ENCODE results near the gene EEF2K. TPM values are rescaled to one million over a fixed set of nuclear protein-coding genes. Genes with fewer than 3 reads are reported as not detected.
A peak's percentile ranks its signal among the peaks of the same experiment; 100 is the strongest.
"Not testable (repeated sequence)": the region's sequence is repeated elsewhere in the genome, so short reads cannot be mapped to it uniquely, and the experiment has no call there.

EEF2K gene
- 6.4 TPM for polyA plus RNA-seq (2013, experiment 1 of 2)
- polyA plus RNA-seq (2013, experiment 2 of 2): 7.0 TPM

DNA sequence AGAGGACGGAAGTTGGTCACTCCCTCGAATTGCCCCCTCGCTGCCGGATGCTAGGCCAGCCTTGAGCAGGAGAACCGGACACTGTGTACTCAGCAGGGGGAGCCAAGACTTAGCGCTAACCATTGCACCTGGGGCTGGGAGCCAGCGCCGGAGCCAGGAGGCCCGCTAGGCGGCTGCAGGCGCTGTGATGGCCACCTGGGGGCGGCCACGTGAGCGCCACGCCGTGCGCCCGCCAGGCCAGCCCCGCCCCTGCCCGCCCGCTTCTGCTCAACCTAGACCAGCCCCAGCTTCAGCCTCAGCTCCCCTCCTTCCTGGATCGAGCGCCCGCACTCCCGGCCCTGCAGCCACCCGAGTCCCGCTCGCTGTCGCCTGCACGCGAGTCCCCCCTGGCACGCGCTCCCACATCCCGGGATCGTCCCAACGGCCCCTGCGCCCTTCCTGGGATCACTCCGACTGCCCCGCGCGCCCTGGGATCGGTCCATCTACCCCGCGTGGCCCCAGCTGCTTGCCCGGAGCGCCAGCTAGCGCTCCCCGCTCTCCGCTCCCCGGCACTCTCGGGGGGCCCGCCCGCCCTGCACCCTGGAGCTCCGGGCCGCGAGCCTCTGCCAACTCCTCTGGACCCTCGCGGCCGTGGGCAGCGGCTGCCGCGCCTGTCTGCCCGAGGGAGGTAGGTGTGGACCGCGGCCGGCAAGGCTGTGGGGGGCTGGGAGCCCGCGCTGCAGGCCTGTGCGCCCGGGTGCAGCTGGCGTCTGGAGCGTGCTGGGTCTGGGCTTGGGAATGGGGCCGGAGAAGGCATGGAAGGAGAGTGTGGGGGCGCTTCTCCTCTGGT, at the start of gene EEF2K:
TSS of gene EEF2K (plus strand) at position 266 of the 829 bp plus-strand sequence. CDS start 19,452 bp downstream, outside the sequence.
- Histone ChIP-seq H3K4me1 (ENCODE audit: insufficient read depth, low read length) (no peaks in the 10 kb centered on the region), H3K9ac (ENCODE audit: low read depth, low read length) (peak within 1 kb of the TSS; percentile 81), H3K27ac (ENCODE audit: low read depth, low read length) (peak within 1 kb of the TSS; percentile 34; the same call in 1 of the 2 replicates), H3K36me3 (ENCODE audit: insufficient read depth, low read length) (no peaks in the 10 kb centered on the region), H3K4me3 (ENCODE audit: low read length) (peak within 1 kb of the TSS; percentile 97), H3K9me3 (ENCODE audit: insufficient read depth, low read depth, low read length) (no peaks in the 10 kb centered on the region), H3K27me3 (ENCODE audit: insufficient read depth, low read length) (no peaks in the 10 kb centered on the region)
- under 1% methylated on average over 74 of the region's 74 CpGs for WGBS

DNA sequence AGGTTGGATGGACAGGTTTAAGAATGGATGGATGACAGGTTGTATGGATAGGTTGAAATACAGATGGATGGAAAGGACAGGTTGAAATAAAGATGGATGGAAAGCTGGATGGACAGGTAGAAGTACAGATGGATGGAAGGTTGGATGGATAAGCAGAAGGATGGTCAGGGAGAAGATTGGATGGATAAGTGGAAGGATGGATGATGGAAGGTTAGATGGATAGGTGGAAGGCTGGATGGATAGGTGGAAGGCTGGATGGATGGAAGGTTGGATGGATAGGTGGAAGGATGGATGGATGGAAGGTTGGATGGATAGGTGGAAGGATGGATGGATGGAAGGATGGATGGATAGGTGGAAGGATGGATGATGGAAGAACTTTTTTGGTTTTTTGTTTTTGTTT, 44.7 kb upstream of the EEF2K start:
- Histone ChIP-seq H3K4me1 (ENCODE audit: insufficient read depth, low read length) (no peaks in the 10 kb centered on the region), H3K27me3 (ENCODE audit: insufficient read depth, low read length) (peaks cover 41% of the 10 kb centered on the region), H3K27ac (ENCODE audit: low read depth, low read length) (no peak overlapping the region), H3K4me3 (ENCODE audit: low read length) (no peak overlapping the region), H3K9ac (ENCODE audit: low read depth, low read length) (no peak overlapping the region), H3K36me3 (ENCODE audit: insufficient read depth, low read length) (no peaks in the 10 kb centered on the region), H3K9me3 (ENCODE audit: insufficient read depth, low read depth, low read length) (no peaks in the 10 kb centered on the region)

DNA sequence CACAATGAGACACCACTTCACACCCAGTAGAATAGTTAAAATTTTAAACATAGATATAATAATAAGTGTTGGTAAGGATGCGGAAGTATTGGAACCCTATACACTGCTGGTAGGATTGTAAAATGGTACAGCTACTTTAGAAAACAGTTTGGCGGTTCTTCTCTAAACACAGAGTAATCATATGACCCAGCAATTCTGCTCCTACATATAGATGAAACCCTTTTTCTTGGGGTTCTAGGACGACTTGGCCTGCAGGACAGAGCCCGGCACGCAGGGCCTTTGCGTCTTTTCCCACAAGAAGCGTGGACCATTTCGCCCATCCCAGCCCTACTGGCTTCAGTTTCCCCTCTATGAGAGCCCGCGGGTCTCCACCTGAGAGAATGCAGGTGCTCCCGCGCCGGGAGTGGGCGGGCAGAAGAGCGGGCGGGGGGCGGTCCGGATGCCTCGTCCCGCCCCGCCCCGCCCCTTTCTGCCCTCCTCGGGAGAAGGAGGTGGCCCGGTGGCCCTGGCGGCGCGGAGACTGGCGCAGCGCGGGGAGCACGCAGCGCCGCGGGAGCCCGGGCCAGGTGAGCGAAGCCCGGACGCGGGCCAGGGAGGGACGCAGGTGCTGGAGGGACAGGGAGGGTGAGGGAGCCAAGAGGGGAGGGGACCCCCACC, 44.0 kb upstream of the EEF2K start, which contains the start of gene SDR42E2:
TSS of gene SDR42E2 (plus strand) at position 508 of the 657 bp plus-strand sequence. CDS start 3,077 bp downstream, outside the sequence.
- WGBS: 3% methylated on average over 39 of the region's 40 CpGs
- peak within 1 kb of the TSS; percentile 56 for H3K4me3 ChIP-seq (ENCODE audit: low read length)
- H3K9me3 ChIP-seq (ENCODE audit: insufficient read depth, low read depth, low read length): no peaks in the 10 kb centered on the region
- peaks cover 41% of the 10 kb centered on the region for H3K27me3 ChIP-seq (ENCODE audit: insufficient read depth, low read length)
- no peak within 1 kb of the TSS for H3K27ac ChIP-seq (ENCODE audit: low read depth, low read length)
- H3K4me1 ChIP-seq (ENCODE audit: insufficient read depth, low read length): no peaks in the 10 kb centered on the region
- peak within 1 kb of the TSS; percentile 15; the same call in 1 of the 2 replicates for H3K9ac ChIP-seq (ENCODE audit: low read depth, low read length)
- no peaks in the 10 kb centered on the region for H3K36me3 ChIP-seq (ENCODE audit: insufficient read depth, low read length)

DNA sequence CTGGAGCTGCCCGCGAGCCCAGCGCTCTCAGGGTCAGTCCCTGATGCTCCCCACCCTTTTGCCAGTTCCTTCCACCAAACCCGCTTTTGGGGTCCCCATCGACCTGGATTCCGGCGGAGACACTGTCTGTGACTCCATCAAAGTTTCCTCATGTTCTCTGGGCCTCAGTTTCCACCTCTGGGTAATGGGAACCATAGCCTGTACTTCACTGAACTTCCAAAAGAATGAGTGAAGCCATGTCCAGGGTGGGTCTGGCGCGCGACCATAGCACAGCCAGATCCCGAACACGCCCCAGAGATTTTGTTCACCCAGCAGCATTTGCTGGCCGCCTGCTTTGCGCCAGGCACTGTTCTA, 43.4 kb upstream of the EEF2K start:
- Histone ChIP-seq H3K36me3 (ENCODE audit: insufficient read depth, low read length) (no peaks in the 10 kb centered on the region), H3K4me3 (ENCODE audit: low read length) (peak overlapping the region; percentile 56), H3K9me3 (ENCODE audit: insufficient read depth, low read depth, low read length) (no peaks in the 10 kb centered on the region), H3K4me1 (ENCODE audit: insufficient read depth, low read length) (no peaks in the 10 kb centered on the region), H3K27me3 (ENCODE audit: insufficient read depth, low read length) (peaks cover 41% of the 10 kb centered on the region), H3K27ac (ENCODE audit: low read depth, low read length) (no peak overlapping the region), H3K9ac (ENCODE audit: low read depth, low read length) (peak overlapping the region; percentile 15; the same call in 1 of the 2 replicates)
- 36% methylated on average over 14 of the region's 14 CpGs for WGBS

DNA sequence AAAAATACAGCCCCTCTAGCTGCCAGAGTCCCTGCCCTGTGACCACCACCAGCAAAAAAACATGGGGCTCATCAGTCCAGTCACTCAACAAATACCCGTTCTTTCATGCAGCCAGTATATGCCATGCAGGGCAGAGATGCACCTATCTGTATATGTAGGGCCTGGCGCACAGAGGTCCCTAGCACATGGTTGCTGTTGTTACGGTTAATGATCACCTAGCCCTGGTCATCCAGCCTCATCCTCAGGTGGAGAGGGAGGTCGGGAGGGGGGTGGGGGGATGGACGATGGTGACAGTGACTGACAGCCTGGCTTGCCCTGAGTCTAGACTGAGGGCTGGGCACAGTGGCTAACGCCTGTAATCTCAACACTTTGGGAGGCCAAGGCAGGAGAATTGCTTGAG, 42.3 kb upstream of the EEF2K start:
- no peaks in the 10 kb centered on the region for H3K4me1 ChIP-seq (ENCODE audit: insufficient read depth, low read length)
- 87% methylated on average over 6 of the region's 6 CpGs for WGBS
- no peak overlapping the region for H3K4me3 ChIP-seq (ENCODE audit: low read length)
- no peaks in the 10 kb centered on the region for H3K9me3 ChIP-seq (ENCODE audit: insufficient read depth, low read depth, low read length)
- H3K9ac ChIP-seq (ENCODE audit: low read depth, low read length): no peak overlapping the region
- no peak overlapping the region for H3K27ac ChIP-seq (ENCODE audit: low read depth, low read length)
- H3K36me3 ChIP-seq (ENCODE audit: insufficient read depth, low read length): no peaks in the 10 kb centered on the region
- H3K27me3 ChIP-seq (ENCODE audit: insufficient read depth, low read length): peaks cover 41% of the 10 kb centered on the region

DNA sequence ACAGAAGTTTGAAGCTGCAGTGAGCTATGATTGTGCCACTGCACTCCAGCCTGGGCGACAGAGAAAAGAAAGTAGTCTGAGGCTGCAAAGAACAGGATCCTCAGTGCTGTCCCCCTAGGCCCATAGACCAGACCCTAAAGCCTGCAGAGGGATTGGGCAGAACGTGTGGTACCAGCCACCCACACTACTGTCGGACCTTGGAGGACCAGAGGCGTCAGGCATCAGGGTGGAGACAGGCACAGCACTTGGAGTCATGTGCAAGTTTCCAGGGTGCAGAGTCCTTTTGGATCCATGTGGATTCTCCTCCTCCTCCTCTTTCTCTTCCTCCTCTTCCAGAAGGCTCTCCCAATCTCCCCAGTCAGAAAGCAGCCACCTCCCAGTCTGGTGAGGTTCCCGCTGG, 41.6 kb upstream of the EEF2K start:
- Histone ChIP-seq H3K4me3 (ENCODE audit: low read length) (no peak overlapping the region), H3K9me3 (ENCODE audit: insufficient read depth, low read depth, low read length) (no peaks in the 10 kb centered on the region), H3K9ac (ENCODE audit: low read depth, low read length) (no peak overlapping the region), H3K27me3 (ENCODE audit: insufficient read depth, low read length) (peaks cover 40% of the 10 kb centered on the region), H3K4me1 (ENCODE audit: insufficient read depth, low read length) (no peaks in the 10 kb centered on the region), H3K27ac (ENCODE audit: low read depth, low read length) (no peak overlapping the region), H3K36me3 (ENCODE audit: insufficient read depth, low read length) (no peaks in the 10 kb centered on the region)
- WGBS: 92% methylated on average over 5 of the region's 5 CpGs

DNA sequence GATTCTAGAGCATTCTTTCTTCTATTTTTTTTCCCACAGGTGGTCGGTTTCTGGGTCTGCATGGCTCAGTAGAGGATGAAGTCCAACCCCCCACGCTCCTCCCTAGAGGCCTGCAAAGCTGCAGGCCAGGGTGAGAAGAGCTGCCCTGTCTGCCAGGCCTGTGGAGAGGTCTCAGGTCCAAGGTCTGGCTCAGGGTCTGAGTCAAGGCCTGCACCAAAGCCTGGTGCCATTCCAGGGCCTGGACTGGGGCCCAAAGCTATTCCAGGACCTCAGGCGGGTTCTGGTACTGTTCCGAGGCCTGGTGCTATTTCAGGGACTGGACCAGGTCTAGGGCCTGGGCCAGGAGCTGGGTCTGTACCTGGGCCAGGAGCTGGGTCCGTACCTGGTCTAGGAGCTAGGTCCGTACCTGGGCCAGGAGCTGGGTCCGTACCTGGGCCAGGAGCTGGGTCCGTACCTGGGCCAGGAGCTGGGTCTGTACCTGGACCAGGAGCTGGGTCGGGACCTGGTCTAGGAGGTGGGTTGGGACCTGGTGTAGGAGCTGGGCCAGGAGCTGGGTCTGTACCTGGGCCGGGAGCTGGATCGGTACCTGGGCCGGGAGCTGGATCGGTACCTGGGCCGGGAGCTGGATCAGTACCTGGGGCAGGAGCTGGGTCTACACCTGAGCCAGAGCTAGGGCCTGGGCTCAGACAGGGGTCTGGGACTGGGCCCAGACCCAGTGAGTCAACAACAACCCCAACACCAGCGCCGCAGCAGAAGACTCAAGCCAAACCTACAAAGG, 40.4 kb upstream of the EEF2K start:
- WGBS: 96% methylated on average over 16 of the region's 16 CpGs

DNA sequence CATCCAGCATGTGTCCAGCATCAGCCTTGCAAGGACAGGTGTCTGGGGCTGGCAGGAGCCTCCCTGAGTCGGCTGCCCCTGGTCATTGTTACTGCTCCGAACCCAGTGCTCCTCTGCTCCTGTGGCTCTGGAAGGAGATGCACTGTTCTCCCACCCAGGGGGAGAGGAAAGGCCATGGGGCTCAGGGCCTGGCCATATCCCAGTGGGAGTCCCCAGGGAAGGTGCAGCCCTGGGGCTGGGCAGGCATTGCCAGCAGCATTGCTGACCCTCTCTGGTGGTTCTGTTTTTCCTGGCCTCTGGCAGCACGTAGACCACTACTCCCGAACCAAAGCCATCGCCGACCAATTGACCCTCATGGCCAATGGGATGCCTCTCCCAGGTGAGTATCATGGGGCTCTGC, 34.1 kb upstream of the EEF2K start:
- Histone ChIP-seq H3K9me3 (ENCODE audit: insufficient read depth, low read depth, low read length) (no peaks in the 10 kb centered on the region), H3K4me1 (ENCODE audit: insufficient read depth, low read length) (no peaks in the 10 kb centered on the region), H3K27me3 (ENCODE audit: insufficient read depth, low read length) (no peaks in the 10 kb centered on the region), H3K4me3 (ENCODE audit: low read length) (no peak overlapping the region), H3K9ac (ENCODE audit: low read depth, low read length) (no peak overlapping the region), H3K36me3 (ENCODE audit: insufficient read depth, low read length) (no peaks in the 10 kb centered on the region), H3K27ac (ENCODE audit: low read depth, low read length) (no peak overlapping the region)
- WGBS: 93% methylated on average over 6 of the region's 6 CpGs

More for the DNA sequence above, 40.4 kb upstream of the EEF2K start:
- H3K4me1 ChIP-seq (ENCODE audit: insufficient read depth, low read length): no peaks in the 10 kb centered on the region
- no peak overlapping the region for H3K4me3 ChIP-seq (ENCODE audit: low read length)
- H3K36me3 ChIP-seq (ENCODE audit: insufficient read depth, low read length): no peaks in the 10 kb centered on the region
- H3K27me3 ChIP-seq (ENCODE audit: insufficient read depth, low read length): peaks cover 28% of the 10 kb centered on the region
- no peaks in the 10 kb centered on the region for H3K9me3 ChIP-seq (ENCODE audit: insufficient read depth, low read depth, low read length)
- H3K9ac ChIP-seq (ENCODE audit: low read depth, low read length): no peak overlapping the region
- H3K27ac ChIP-seq (ENCODE audit: low read depth, low read length): no peak overlapping the region

DNA sequence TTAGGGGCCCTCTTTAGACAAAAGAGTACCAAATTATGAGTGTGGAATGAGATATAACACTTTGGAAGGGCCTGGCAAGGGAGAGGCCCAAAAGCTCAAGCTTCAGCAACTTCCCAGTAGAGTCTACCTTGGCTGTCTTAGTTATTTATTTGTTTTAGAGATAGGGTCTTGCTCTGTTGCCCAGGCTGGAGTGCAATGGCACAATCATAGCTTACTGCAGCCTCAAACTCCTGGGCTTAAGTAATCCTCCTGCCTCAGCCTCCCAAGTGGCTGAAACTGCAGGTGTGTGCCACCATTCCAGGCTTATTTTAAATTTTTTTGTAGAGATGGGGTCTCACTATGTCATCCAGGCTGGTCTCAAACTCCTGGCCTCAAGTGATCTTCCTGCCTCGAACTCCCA, 33.4 kb upstream of the EEF2K start:
- 94% methylated on average over 1 of the region's 1 CpG for WGBS

DNA sequence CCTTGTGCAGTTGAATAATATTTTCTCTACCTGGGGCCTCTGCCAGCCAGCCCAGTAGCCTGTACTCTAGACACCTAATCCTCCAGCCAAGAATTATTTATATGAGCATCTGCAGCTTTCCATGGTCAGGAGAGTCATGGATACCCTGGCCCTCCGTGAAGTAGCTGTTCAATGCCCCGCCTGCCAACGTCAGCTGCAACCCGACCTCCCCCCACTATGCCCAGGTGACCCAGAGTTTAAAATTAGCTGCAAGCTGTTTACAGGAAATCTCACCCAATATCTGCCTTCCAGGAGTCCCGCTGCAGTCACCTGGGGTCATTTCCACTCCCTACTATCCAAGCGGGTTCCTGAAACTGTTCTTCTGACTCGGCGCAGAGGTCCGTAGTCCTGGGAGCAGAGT, 31.4 kb upstream of the EEF2K start:
- Histone ChIP-seq H3K9ac (ENCODE audit: low read depth, low read length) (no peak overlapping the region), H3K27me3 (ENCODE audit: insufficient read depth, low read length) (no peaks in the 10 kb centered on the region), H3K4me1 (ENCODE audit: insufficient read depth, low read length) (no peaks in the 10 kb centered on the region), H3K4me3 (ENCODE audit: low read length) (no peak overlapping the region), H3K27ac (ENCODE audit: low read depth, low read length) (no peak overlapping the region), H3K36me3 (ENCODE audit: insufficient read depth, low read length) (no peaks in the 10 kb centered on the region), H3K9me3 (ENCODE audit: insufficient read depth, low read depth, low read length) (no peaks in the 10 kb centered on the region)
- 87% methylated on average over 9 of the region's 9 CpGs for WGBS

More for the DNA sequence above, 33.4 kb upstream of the EEF2K start:
- H3K4me3 ChIP-seq (ENCODE audit: low read length); H3K27me3 ChIP-seq (ENCODE audit: insufficient read depth, low read length); H3K9me3 ChIP-seq (ENCODE audit: insufficient read depth, low read depth, low read length); H3K36me3 ChIP-seq (ENCODE audit: insufficient read depth, low read length); H3K9ac ChIP-seq (ENCODE audit: low read depth, low read length); H3K4me1 ChIP-seq (ENCODE audit: insufficient read depth, low read length); H3K27ac ChIP-seq (ENCODE audit: low read depth, low read length): not testable (repeated sequence)
